ENCODE results near the gene RABL2B.

DNA sequence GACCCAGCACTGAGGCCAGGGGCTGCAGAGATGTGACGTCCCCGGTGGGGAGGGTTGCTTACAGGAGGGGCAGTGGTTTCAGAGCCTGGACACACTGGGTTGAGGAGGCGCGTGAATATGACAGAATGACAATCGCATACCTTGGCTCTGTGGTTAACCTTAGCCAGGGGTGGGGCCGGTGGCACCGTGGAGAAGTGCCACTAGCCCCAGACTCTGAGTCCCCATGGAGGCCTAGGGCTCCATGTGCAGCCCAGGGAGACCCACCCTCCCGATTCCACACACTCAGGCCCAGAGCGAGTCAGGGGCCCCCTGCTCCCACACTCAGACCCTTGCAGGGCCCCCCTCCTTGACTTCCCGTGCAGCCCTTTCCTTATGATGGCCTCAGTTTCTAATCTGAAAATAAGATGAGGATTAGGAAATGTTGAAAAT lies 49.1 kb downstream of the RABL2B start:
- TF ChIP-seq TAF1 (IDR thresholded peaks at IDR 0.05; ENCODE audit: borderline replicate concordance, insufficient read depth, low read length) (no peak), SIN3A (IDR thresholded peaks at IDR 0.05; ENCODE audit: borderline replicate concordance, insufficient read depth, low read length) (no peak)

All from PFSK-1 (cell line).